Activated CD4-positive, alpha-beta T cell treated with anti-CD3 and anti-CD28 coated beads for 24 hours (primary cell): ENCODE data around the gene ADAMTS8.

Source experiments
- DNase-seq, 2 donors: peaks; one replicate each; pipeline ENCODE4 v3.0.0-alpha.2; 2020; ENCODE audit warnings: low read depth in 2 of 2

ADAMTS8 gene

DNA sequence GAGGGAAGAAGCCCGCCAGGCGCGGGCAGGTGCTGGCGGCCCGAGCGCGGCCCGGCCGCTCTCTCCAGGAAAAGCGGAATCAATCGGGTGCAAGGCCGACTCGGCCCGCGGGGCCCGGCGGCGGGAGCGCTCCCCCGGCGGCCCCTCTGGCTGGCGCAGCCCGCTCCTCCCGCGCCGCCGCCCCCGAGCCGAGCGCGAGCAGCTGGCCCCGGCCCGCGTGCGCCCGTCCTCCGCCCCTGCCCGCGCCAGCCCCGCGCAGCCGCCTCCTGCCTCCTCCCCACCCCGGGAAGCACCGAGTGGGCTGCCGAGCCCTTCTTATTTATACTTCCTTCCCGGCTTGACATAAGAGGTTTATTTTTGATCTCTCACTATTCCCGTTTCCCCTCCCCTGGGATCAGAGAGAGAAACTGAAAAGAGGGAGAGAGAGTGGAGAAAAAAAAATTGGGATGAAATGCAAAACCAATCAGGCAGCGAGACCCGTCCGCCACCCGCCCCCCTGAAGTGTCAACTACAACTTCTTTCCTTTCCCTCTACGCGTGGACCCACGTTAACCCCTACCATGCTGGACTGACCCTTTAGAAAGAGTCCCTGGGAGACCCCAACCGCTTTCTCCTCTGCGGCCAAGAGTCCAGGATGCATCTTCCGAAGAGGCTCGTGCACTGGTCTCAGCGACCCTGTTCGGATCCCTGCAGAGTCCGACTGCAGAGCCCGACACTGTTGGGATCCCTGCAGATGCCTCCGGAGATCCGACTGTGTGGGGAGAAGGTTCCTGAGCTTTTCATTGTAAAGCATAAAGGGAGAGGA, at the start of gene ADAMTS8:
TSS of gene ADAMTS8 (minus strand) at position 294 of the 804 bp plus-strand sequence. CDS start 323 bp downstream, outside the sequence.
- DNase-seq, result no peak

DNA sequence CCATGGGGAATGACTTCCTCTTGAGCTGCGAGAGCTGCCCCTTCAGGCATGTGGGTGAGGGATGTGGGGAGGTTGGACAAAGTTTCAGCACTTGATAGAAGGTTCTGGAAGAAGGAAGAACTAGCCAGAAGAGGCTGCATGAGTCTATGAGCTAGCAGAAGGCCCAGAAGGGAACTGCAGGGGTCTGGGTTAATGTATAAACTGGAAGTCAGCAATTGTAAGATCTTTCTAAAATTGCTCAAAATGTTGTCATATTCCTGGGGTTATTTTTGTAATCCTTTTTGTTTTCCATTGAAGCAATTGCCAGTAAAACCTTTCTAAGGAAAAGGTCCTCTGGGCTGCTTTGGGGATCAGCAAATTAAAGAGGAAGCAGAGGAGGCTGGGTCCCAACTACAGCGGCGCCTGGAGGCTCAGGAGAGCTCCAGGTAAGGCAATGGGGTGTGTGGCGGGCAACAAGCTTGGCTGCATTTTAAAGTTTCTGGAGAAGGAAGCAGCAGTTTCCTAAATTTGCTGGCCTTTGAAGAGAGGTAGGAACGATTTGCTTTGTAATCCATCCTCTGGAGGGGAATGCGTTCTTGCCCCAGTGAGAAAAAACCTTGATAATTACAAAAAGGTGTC, 49.3 kb upstream of the ADAMTS8 start:
- no peak for DNase-seq

GRCh38 chr11:130476922-130477491, 48.6 kb upstream of the ADAMTS8 start:
- DNase-seq, result no peak

DNA sequence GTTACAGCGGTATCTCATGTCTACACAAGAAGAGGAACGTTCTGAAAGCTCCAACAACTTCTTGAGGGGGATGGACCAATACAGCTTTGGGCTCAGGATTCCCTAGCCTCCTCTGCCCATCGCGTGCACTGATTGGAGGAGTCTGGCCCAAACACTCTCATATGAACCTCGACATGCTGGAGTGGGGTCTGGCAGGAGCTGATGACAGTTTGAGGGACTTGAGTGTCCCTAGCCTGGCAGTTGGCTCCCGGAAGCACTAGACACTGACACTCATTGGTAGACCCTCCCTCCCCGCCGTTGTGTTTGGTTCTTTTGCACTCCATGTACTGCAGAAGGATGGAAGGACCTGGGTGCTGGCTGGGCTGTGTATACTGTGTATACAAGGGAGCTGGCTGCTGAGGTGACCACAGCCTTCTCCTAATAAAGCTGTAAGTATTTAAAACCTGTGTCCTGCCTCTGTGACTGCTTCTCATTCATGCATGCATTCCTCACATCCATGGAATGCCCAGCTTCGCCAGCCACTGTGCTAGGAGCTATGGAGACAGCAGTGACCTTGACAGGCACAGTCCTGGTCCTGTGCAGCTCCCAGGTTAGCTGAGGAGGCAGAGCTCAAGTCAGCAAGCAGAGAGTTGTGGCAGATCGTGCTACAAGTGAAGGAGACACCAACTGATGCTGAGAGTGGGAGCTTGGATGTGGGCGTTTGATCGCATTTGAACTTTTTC, 48.0 kb upstream of the ADAMTS8 start:
- no peak for DNase-seq

GRCh38 chr11:130475426-130476053, 47.1 kb upstream of the ADAMTS8 start:
- no peak for DNase-seq

- no peak for DNase-seq
Measured at GRCh38 chr11:130474637-130475400, 46.4 kb upstream of the ADAMTS8 start.

DNA sequence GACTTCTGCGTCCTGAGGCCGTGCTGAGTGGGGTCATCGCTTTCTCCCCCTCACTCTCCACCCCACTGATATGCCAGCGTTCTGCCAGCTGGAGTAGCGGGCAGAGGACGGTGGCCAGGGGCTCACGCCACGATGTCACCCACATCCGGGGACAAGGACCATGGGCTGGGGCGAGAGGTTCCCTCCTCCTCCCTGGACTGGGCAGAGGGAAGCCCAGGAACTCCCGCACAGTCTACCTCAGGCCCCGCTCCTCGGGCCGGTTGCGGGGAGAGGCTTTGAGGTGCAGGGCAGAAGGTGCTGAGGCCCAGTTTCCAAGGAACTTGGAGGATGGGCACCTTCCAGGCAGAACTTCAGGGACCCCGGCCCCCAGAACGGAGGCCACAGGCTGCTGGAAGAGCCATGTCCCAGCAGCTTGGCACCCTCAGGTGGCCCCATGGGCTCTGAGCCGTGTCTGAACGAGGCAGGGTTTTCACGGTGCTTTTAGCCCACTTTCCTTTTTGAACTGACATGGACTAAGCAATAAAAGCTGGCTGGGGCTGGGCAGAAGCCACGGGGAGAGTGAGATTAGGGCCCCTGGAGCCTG, 45.5 kb upstream of the ADAMTS8 start:
- no peak for DNase-seq

DNA sequence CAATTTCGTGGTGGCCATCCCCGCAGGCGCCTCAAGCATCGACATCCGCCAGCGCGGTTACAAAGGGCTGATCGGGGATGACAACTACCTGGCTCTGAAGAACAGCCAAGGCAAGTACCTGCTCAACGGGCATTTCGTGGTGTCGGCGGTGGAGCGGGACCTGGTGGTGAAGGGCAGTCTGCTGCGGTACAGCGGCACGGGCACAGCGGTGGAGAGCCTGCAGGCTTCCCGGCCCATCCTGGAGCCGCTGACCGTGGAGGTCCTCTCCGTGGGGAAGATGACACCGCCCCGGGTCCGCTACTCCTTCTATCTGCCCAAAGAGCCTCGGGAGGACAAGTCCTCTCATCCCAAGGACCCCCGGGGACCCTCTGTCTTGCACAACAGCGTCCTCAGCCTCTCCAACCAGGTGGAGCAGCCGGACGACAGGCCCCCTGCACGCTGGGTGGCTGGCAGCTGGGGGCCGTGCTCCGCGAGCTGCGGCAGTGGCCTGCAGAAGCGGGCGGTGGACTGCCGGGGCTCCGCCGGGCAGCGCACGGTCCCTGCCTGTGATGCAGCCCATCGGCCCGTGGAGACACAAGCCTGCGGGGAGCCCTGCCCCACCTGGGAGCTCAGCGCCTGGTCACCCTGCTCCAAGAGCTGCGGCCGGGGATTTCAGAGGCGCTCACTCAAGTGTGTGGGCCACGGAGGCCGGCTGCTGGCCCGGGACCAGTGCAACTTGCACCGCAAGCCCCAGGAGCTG, 44.8 kb upstream of the ADAMTS8 start:
- no peak for DNase-seq

GRCh38 chr11:130472434-130472961, 44.1 kb upstream of the ADAMTS8 start:
- DNase-seq, result no peak

DNA sequence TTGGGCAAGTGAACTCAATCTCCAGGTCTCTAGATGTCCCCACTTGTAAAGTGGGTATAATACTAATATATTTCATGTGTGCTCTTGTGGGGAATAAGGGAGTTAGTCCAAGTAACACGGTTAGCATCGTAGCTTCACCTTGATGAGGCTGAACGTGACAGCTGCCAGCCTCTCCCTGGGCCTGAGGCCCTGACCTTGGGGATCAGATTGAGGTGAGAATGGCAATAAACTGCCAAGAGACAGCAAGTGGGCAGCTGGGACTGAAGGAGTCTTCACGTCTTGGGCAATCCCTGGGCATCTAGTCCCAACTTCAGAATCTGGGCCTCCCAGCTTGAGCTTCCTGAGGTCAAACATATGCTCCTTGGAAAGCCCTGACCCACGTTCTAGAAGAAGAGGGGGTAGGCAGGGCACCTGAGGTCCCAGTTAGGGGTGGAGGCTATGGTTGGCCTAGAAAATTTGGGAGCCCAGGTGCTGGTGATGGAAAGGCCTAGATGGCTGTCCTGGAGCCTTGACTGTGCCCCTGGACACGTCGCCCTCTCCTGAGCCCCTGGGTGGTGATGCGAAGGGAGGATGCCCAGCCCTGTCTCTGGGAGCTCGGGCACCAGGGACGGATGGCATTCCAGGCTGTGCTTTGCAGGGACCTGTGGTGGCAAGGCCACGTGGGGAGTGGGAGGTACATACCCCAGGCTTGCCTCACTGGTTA, 43.5 kb upstream of the ADAMTS8 start:
- DNase-seq, result no peak

DNA sequence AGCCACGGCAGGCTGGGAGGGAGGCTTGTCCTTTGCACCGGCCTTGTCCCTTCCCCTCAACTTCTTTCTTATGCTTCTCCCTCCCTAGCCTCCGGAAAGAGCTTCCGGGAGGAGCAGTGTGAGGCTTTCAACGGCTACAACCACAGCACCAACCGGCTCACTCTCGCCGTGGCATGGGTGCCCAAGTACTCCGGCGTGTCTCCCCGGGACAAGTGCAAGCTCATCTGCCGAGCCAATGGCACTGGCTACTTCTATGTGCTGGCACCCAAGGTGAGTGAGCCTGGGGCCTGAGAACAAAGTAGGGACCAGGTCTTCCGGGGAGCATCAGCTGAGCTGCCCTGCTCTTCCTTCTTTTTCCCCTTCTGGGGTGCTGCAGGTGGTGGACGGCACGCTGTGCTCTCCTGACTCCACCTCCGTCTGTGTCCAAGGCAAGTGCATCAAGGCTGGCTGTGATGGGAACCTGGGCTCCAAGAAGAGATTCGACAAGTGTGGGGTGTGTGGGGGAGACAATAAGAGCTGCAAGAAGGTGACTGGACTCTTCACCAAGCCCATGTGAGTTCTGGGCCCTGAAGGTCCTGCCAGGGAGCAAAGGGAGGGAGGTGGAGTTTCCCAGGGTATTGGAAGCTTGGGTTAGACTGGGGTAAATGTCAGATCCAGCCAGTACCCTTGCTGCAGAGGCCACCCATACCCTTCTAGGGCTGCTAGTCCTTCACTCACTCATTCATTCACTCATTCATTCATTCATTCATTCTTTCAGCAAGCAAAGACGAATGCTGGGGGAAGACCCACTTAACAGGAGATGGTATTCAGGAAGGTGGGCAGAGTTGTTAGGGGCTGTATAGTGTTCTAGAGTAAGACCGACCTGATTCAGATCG, 42.7 kb upstream of the ADAMTS8 start:
- DNase-seq, result no peak

DNA sequence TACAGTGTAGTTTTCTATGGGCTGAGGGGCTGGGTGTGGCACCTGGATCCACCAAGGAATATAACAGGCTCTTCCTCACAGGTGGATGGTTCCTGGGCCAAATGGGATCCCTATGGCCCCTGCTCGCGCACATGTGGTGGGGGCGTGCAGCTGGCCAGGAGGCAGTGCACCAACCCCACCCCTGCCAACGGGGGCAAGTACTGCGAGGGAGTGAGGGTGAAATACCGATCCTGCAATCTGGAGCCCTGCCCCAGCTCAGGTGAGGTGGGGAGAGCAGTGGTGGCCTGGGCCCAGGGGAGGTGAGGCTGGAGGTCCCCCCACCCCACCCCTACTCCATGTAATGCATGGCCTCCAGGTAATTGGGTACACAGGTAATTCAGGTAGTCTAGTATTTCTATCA, 40.8 kb upstream of the ADAMTS8 start:
- DNase-seq, result no peak

DNA sequence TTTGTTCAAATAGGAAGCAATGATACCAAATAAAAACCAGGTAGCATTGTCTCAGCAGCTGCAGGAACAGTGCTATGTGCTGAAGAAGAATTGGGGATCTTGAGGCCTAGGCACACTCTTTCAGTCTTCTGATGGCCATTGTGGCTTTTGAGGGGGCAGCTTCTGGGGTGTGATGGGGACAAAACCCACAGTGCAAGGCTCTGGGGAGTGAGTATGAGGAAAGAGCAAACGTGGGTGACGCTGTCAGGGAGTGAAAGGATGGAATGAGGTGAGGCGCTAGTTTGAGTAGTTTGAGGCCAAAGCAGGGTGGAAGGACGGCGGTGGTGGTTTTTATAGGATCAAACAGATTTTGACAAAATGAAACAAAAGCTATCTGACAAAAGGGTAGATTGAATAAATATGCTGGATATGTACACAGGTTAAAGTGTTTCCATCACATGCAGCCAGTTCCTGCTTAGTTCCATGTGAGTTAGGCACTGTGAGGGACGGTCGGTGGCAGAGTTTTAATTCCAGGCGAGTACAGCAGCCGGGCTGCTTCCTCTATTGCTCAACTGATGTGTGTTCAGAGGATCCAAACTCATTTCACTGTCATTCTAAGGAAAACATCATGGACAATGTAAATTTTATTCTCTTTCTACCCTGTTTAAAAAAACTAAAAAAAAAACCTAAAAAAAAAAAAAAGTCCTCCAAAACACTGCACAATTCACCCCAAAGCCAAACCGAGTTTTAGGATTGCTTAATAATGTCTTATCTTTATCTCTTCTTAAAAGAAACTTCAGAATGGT, 38.9 kb upstream of the ADAMTS8 start:
- DNase-seq, result no peak

DNA sequence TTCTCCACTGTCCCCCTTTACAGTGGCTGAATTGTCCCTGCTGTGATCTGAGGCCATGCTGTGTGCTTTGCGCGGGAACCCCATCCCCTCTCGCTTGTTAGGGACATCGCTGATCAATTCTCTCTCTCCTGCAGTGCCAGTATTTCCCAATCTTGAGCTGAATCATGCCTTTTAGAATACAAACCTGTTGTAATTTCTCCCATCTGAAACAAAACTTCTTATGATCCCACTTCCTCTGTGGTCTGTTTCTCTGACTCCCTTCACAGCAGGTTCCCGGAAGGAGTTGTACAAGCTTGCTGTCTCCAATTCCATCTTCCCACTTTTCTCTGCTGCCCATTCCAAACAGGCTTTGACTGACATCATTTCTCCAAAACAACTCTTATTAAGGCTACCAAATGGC, 36.9 kb upstream of the ADAMTS8 start:
- no peak for DNase-seq

DNA sequence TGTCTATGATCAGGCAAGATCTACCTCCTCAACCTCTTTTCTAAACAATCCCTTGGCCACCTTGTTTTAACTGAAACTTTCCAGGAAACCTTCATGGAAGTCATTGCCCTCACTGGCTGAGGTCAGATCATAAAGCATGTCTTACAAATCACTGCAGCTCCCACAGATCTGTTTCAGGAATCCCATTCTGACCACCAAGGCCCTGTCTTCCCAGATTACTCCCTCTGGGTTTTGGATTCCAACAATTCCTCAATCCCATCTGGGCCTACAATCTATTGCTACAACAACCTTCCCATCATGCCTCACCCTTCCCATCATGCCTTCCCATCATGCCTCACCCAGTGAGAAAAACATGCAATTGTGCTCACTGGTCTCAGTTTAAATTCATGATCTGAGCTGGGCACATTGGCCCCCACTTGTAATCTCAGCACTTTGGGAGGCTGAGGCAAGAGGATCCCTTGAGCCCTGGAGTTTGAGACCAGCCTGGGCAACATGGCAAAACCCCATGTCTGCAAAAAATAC, 35.9 kb upstream of the ADAMTS8 start:
- DNase-seq, result no peak

- DNase-seq, result no peak
Measured at GRCh38 chr11:130462931-130463330, 34.5 kb upstream of the ADAMTS8 start.
